Measurements from ENCODE around the gene SHFL. TPM values are rescaled to one million over a fixed set of nuclear protein-coding genes. Genes with fewer than 3 reads are reported as not detected.
A peak's percentile ranks its signal among the peaks of the same experiment; 100 is the strongest.

SHFL gene
- total and polyA plus RNA-seq, 2 experiments from 2014 or later, result 2.2 to 7.8 TPM

GRCh38 chr19:10092648-10093294, 6.7 kb downstream of the SHFL start:
- H3K27me3 ChIP-seq, result peaks cover 11% of the 10 kb centered on the region
- H3K4me1 ChIP-seq (ENCODE audit: low read depth), result no peaks in the 10 kb centered on the region
- H3K36me3 ChIP-seq, result no peaks in the 10 kb centered on the region
- H3K4me3 ChIP-seq, result no peak overlapping the region
- no peak overlapping the region for H3K27ac ChIP-seq
- TF ChIP-seq CTCF (IDR thresholded peaks at IDR 0.05; ENCODE audit: low read depth, low read length), result no peak
- DNase-seq (ENCODE audit: low read depth in 1 of 2, low spot score in 1 of 2), result no peak
- H3K9me3 ChIP-seq (ENCODE audit: low read depth), result no peaks in the 10 kb centered on the region

- Histone ChIP-seq H3K27me3 (peaks cover 11% of the 10 kb centered on the region), H3K4me1 (ENCODE audit: low read depth) (no peaks in the 10 kb centered on the region), H3K36me3 (no peaks in the 10 kb centered on the region), H3K27ac (no peak overlapping the region), H3K4me3 (no peak overlapping the region), H3K9me3 (ENCODE audit: low read depth) (no peaks in the 10 kb centered on the region)
- no peak for TF ChIP-seq CTCF (IDR thresholded peaks at IDR 0.05; ENCODE audit: low read depth, low read length)
- peak in 1 of 2 donors; percentile 18 for DNase-seq (ENCODE audit: low read depth in 1 of 2, low spot score in 1 of 2)
Measured at GRCh38 chr19:10093295-10094186, 7.4 kb downstream of the SHFL start.

- no peak overlapping the region for H3K4me3 ChIP-seq
Measured at GRCh38 chr19:10095622-10095947, 9.5 kb downstream of the SHFL start.

GRCh38 chr19:10095948-10096614, 10.0 kb downstream of the SHFL start:
- peak overlapping the region; percentile 9 for H3K4me3 ChIP-seq
- no peaks in the 10 kb centered on the region for H3K9me3 ChIP-seq (ENCODE audit: low read depth)
- no peaks in the 10 kb centered on the region for H3K4me1 ChIP-seq (ENCODE audit: low read depth)
- H3K36me3 ChIP-seq, result no peaks in the 10 kb centered on the region
- no peak for TF ChIP-seq CTCF (IDR thresholded peaks at IDR 0.05; ENCODE audit: low read depth, low read length)
- DNase-seq (ENCODE audit: low read depth in 1 of 2, low spot score in 1 of 2), result peak; percentile 94 to 95
- H3K27ac ChIP-seq, result no peak overlapping the region
- H3K27me3 ChIP-seq, result peaks cover 11% of the 10 kb centered on the region

More at GRCh38 chr19:10095622-10095947, 9.5 kb downstream of the SHFL start:
- DNase-seq (ENCODE audit: low read depth in 1 of 2, low spot score in 1 of 2), result no peak
- no peaks in the 10 kb centered on the region for H3K4me1 ChIP-seq (ENCODE audit: low read depth)
- H3K36me3 ChIP-seq, result no peaks in the 10 kb centered on the region
- H3K27ac ChIP-seq, result no peak overlapping the region
- H3K27me3 ChIP-seq, result peaks cover 11% of the 10 kb centered on the region
- no peak for TF ChIP-seq CTCF (IDR thresholded peaks at IDR 0.05; ENCODE audit: low read depth, low read length)
- H3K9me3 ChIP-seq (ENCODE audit: low read depth), result no peaks in the 10 kb centered on the region

GRCh38 chr19:10096615-10096963, 10.5 kb downstream of the SHFL start:
- DNase-seq (ENCODE audit: low read depth in 1 of 2, low spot score in 1 of 2), result no peak
- Histone ChIP-seq H3K27ac (no peak overlapping the region), H3K4me3 (peak overlapping the region; percentile 9), H3K27me3 (peaks cover 11% of the 10 kb centered on the region), H3K36me3 (no peaks in the 10 kb centered on the region), H3K4me1 (ENCODE audit: low read depth) (no peaks in the 10 kb centered on the region), H3K9me3 (ENCODE audit: low read depth) (no peaks in the 10 kb centered on the region)
- TF ChIP-seq CTCF (IDR thresholded peaks at IDR 0.05; ENCODE audit: low read depth, low read length), result no peak
